ENCODE measurements around the gene GNA12. TPM values are rescaled to one million over a fixed set of nuclear protein-coding genes. Genes with fewer than 3 reads are reported as not detected.
"Not testable (repeated sequence)": the region's sequence is repeated elsewhere in the genome, so short reads cannot be mapped to it uniquely, and the experiment has no call there.

Gene GNA12
- total RNA-seq, 1 experiment from 2014 or later, result 63.8 TPM

GRCh38 chr7:2692543-2692942 lies 151.6 kb downstream of the GNA12 start:
- no peak overlapping the region for H3K4me3 Mint-ChIP-seq (ENCODE audit: unreplicated experiment)
- Histone ChIP-seq H3K9me3 (no peaks in the 10 kb centered on the region), H3K36me3 (ENCODE audit: control insufficient read depth, insufficient read depth, low read length) (no peaks in the 10 kb centered on the region), H3K4me1 (no peaks in the 10 kb centered on the region), H3K4me3 (ENCODE audit: low read depth, low read length) (no peak overlapping the region), H3K27me3 (replicated peaks; ENCODE audit: control insufficient read depth, insufficient read depth, low read length) (no peaks in the 10 kb centered on the region)
- ChIA-PET POLR2A (no interaction called here), CTCF (interaction anchor here (2.1 kb wide), 1 partner anchor 11 kb away, joined by 6 read pairs; no protein-coding TSS in a partner anchor)
- no peaks in the 10 kb centered on the region for H3K9me3 Mint-ChIP-seq (ENCODE audit: unreplicated experiment)
- no TSS peak for BruUV-seq (replicated peaks)
- no peaks in the 10 kb centered on the region for H3K27me3 Mint-ChIP-seq (ENCODE audit: insufficient read depth, unreplicated experiment)
- no peak for TF ChIP-seq CTCF (IDR thresholded peaks at IDR 0.05; ENCODE audit: insufficient read depth in 1 of 2, low read depth in 1 of 2, low read length in 1 of 2, severe bottlenecking in 1 of 2, unreplicated experiment in 1 of 2)
- no peaks in the 10 kb centered on the region for H3K4me1 Mint-ChIP-seq (ENCODE audit: low read depth, unreplicated experiment)
- H3K36me3 Mint-ChIP-seq (ENCODE audit: insufficient read depth, unreplicated experiment), result no peaks in the 10 kb centered on the region
- H3K27ac Mint-ChIP-seq (ENCODE audit: unreplicated experiment), result no peak overlapping the region
- DNase-seq, result no peak
- intact Hi-C loops (cut with micrococcal nuclease; ENCODE audit: unreplicated experiment), result no loop called here

GRCh38 chr7:2691932-2692439 lies 152.1 kb downstream of the GNA12 start:
- BruUV-seq (replicated peaks); H3K4me3 ChIP-seq (ENCODE audit: low read depth, low read length); POLR2A ChIA-PET; H3K9me3 Mint-ChIP-seq (ENCODE audit: unreplicated experiment); H3K27me3 ChIP-seq (replicated peaks; ENCODE audit: control insufficient read depth, insufficient read depth, low read length); H3K36me3 Mint-ChIP-seq (ENCODE audit: insufficient read depth, unreplicated experiment); H3K36me3 ChIP-seq (ENCODE audit: control insufficient read depth, insufficient read depth, low read length); intact Hi-C loops (cut with micrococcal nuclease; ENCODE audit: unreplicated experiment); H3K27me3 Mint-ChIP-seq (ENCODE audit: insufficient read depth, unreplicated experiment); H3K4me1 ChIP-seq; H3K27ac Mint-ChIP-seq (ENCODE audit: unreplicated experiment); H3K9me3 ChIP-seq; H3K4me1 Mint-ChIP-seq (ENCODE audit: low read depth, unreplicated experiment); DNase-seq; H3K4me3 Mint-ChIP-seq (ENCODE audit: unreplicated experiment): not testable (repeated sequence)
- CTCF ChIA-PET, result interaction anchor here (0.6 to 2.1 kb wide), 2 partner anchors 11 to 27 kb away, joined by 3 to 6 read pairs; no protein-coding TSS in a partner anchor

DNA sequence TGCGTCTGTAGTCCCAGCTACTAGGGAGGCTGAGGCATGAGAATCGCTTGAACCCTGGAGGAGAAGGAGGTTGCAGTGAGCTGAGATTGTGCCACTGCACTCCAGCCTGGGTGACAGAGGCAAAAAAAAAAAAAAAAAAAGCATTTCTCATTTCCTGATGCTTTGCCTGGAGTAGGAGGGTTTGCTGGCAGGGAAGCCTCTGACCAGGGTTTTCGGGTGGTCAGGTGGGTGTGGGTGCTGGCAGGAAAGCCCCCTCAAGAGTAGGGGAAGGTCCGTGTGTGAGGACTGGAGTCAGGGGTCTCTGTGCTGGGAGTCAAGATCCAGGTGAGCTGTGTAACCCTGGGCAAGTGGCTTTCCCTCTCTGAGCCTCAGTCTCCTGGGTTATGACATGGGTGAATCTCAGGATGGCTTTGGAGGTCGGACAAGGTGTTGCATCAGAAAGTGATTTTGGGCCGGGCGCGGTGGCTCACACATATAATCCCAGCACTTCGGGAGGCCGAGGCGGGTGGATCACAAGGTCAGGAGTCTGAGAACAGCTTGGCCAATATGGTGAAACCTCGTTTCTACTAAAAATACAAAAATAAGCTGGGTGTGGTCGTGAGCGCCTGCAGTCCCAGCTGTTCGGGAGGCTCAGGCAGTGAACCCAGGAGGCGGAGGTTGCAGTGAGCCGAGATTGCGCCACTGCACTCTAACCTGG lies 152.9 kb downstream of the GNA12 start:
- Histone ChIP-seq H3K9me3 (no peaks in the 10 kb centered on the region), H3K36me3 (ENCODE audit: control insufficient read depth, insufficient read depth, low read length) (no peaks in the 10 kb centered on the region), H3K4me3 (ENCODE audit: low read depth, low read length) (no peak overlapping the region), H3K27me3 (replicated peaks; ENCODE audit: control insufficient read depth, insufficient read depth, low read length) (no peaks in the 10 kb centered on the region), H3K4me1 (no peaks in the 10 kb centered on the region)
- no peaks in the 10 kb centered on the region for H3K4me1 Mint-ChIP-seq (ENCODE audit: low read depth, unreplicated experiment)
- POLR2A ChIA-PET, result no interaction called here
- DNase-seq, result no peak
- no TSS peak for BruUV-seq (replicated peaks)
- H3K9me3 Mint-ChIP-seq (ENCODE audit: unreplicated experiment), result no peaks in the 10 kb centered on the region
- no peak for TF ChIP-seq CTCF (IDR thresholded peaks at IDR 0.05; ENCODE audit: insufficient read depth in 1 of 2, low read depth in 1 of 2, low read length in 1 of 2, severe bottlenecking in 1 of 2, unreplicated experiment in 1 of 2)
- H3K4me3 Mint-ChIP-seq (ENCODE audit: unreplicated experiment), result no peak overlapping the region
- CTCF ChIA-PET, result interaction anchor here (0.7 kb wide), 1 partner anchor 28 kb away, joined by 4 read pairs; no protein-coding TSS in a partner anchor
- intact Hi-C loops (cut with micrococcal nuclease; ENCODE audit: unreplicated experiment), result no loop called here
- H3K36me3 Mint-ChIP-seq (ENCODE audit: insufficient read depth, unreplicated experiment), result no peaks in the 10 kb centered on the region
- no peaks in the 10 kb centered on the region for H3K27me3 Mint-ChIP-seq (ENCODE audit: insufficient read depth, unreplicated experiment)
- H3K27ac Mint-ChIP-seq (ENCODE audit: unreplicated experiment), result no peak overlapping the region
